SIG-M5 treated with dmso at 0.1 percent for 504 hours (cell line): ENCODE data around the gene DENND6B.
A peak's percentile ranks its signal among the peaks of the same experiment; 100 is the strongest.
"Not testable (repeated sequence)": the region's sequence is repeated elsewhere in the genome, so short reads cannot be mapped to it uniquely, and the experiment has no call there.

ENCODE experiments used
- DNase-seq: peaks from one replicate; lab custom pipeline; 2025; ENCODE audit not compliant: unreplicated experiment; lab: John Stamatoyannopoulos, UW

Gene DENND6B

GRCh38 chr22:50326956-50327710, at the start of gene DENND6B:
Gene DENND6B, minus strand, starts transcription at chr22:50327012. Its CDS starts 24 bp downstream, at chr22:50326988.
- peak; percentile 65 for DNase-seq

- no peak for DNase-seq
These were observed 49.4 kb upstream of the DENND6B start for GRCh38 chr22:50376085-50376651.

- no peak for DNase-seq
These were observed 44.4 kb upstream of the DENND6B start for GRCh38 chr22:50371101-50371648.

- no peak for DNase-seq
These were observed 41.1 kb upstream of the DENND6B start for GRCh38 chr22:50367778-50368500.

- not testable (repeated sequence) for DNase-seq
These were observed 37.0 kb upstream of the DENND6B start for GRCh38 chr22:50363803-50364194.

- DNase-seq = no peak
These were observed 36.5 kb upstream of the DENND6B start for GRCh38 chr22:50363166-50363802.

GRCh38 chr22:50361688-50362087, 34.9 kb upstream of the DENND6B start:
- no peak for DNase-seq

- DNase-seq = no peak
These were observed 34.4 kb upstream of the DENND6B start for GRCh38 chr22:50361222-50361621.

- DNase-seq = no peak
These were observed 33.8 kb upstream of the DENND6B start for GRCh38 chr22:50360578-50360977.

- DNase-seq = no peak
These were observed 30.9 kb upstream of the DENND6B start for GRCh38 chr22:50357756-50358155.

- DNase-seq = no peak
These were observed 30.4 kb upstream of the DENND6B start for GRCh38 chr22:50357222-50357621.

GRCh38 chr22:50356186-50356585, 29.4 kb upstream of the DENND6B start:
- DNase-seq = no peak

- no peak for DNase-seq
These were observed 21.2 kb upstream of the DENND6B start for GRCh38 chr22:50348058-50348457.

- DNase-seq = no peak
These were observed 20.3 kb upstream of the DENND6B start for GRCh38 chr22:50347157-50347556.

GRCh38 chr22:50346470-50346869, 19.7 kb upstream of the DENND6B start:
- DNase-seq = no peak

GRCh38 chr22:50343541-50343935, 16.7 kb upstream of the DENND6B start:
- no peak for DNase-seq

- DNase-seq = peak; percentile 63
These were observed 16.1 kb upstream of the DENND6B start, which contains the start of gene PPP6R2 for GRCh38 chr22:50342651-50343540. Gene PPP6R2, plus strand, starts transcription at chr22:50343327. Its CDS starts 50,582 bp downstream, at chr22:50393909.

GRCh38 chr22:50341977-50342650, 15.3 kb upstream of the DENND6B start:
- DNase-seq = peak; percentile 71
